ENCODE measurements around the gene STON2.

STON2 gene

GRCh38 chr14:81331229-81332021 is 68.7 kb downstream of the STON2 start:
- no peak for TF ChIP-seq CTCF (IDR thresholded peaks at IDR 0.05; ENCODE audit: insufficient read depth, low read length, poor library complexity, severe bottlenecking)
- no peaks in the 10 kb centered on the region; the same call in 1 of the 2 replicates for H3K27me3 ChIP-seq (replicated peaks; ENCODE audit: control insufficient read depth, insufficient read depth, low read length)
- H3K4me3 ChIP-seq (replicated peaks; ENCODE audit: low read depth, low read length) = no peak overlapping the region
- no peaks in the 10 kb centered on the region for H3K36me3 ChIP-seq (ENCODE audit: control insufficient read depth, insufficient read depth, low read length)
- no peak for DNase-seq (ENCODE audit: extremely low read depth, insufficient read length)

- no peak overlapping the region for H3K4me3 ChIP-seq (replicated peaks; ENCODE audit: low read depth, low read length)
- H3K27me3 ChIP-seq (replicated peaks; ENCODE audit: control insufficient read depth, insufficient read depth, low read length) = no peaks in the 10 kb centered on the region; the same call in 1 of the 2 replicates
- no peak for DNase-seq (ENCODE audit: extremely low read depth, insufficient read length)
- TF ChIP-seq CTCF (IDR thresholded peaks at IDR 0.05; ENCODE audit: insufficient read depth, low read length, poor library complexity, severe bottlenecking) = no peak
- no peaks in the 10 kb centered on the region for H3K36me3 ChIP-seq (ENCODE audit: control insufficient read depth, insufficient read depth, low read length)
Measured at GRCh38 chr14:81330619-81331122, 69.5 kb downstream of the STON2 start.

- DNase-seq (ENCODE audit: extremely low read depth, insufficient read length) = no peak
- no peaks in the 10 kb centered on the region; the same call in 1 of the 2 replicates for H3K27me3 ChIP-seq (replicated peaks; ENCODE audit: control insufficient read depth, insufficient read depth, low read length)
- H3K36me3 ChIP-seq (ENCODE audit: control insufficient read depth, insufficient read depth, low read length) = no peaks in the 10 kb centered on the region
- no peak for TF ChIP-seq CTCF (IDR thresholded peaks at IDR 0.05; ENCODE audit: insufficient read depth, low read length, poor library complexity, severe bottlenecking)
- H3K4me3 ChIP-seq (replicated peaks; ENCODE audit: low read depth, low read length) = no peak overlapping the region
Measured at GRCh38 chr14:81329640-81330381, 70.3 kb downstream of the STON2 start.

GRCh38 chr14:81326451-81326850 is 73.7 kb downstream of the STON2 start:
- no peaks in the 10 kb centered on the region for H3K36me3 ChIP-seq (ENCODE audit: control insufficient read depth, insufficient read depth, low read length)
- no peak for TF ChIP-seq CTCF (IDR thresholded peaks at IDR 0.05; ENCODE audit: insufficient read depth, low read length, poor library complexity, severe bottlenecking)
- no peak overlapping the region for H3K4me3 ChIP-seq (replicated peaks; ENCODE audit: low read depth, low read length)
- no peak for DNase-seq (ENCODE audit: extremely low read depth, insufficient read length)
- no peaks in the 10 kb centered on the region for H3K27me3 ChIP-seq (replicated peaks; ENCODE audit: control insufficient read depth, insufficient read depth, low read length)

- no peak for TF ChIP-seq CTCF (IDR thresholded peaks at IDR 0.05; ENCODE audit: insufficient read depth, low read length, poor library complexity, severe bottlenecking)
- no peaks in the 10 kb centered on the region for H3K36me3 ChIP-seq (ENCODE audit: control insufficient read depth, insufficient read depth, low read length)
- no peak overlapping the region for H3K4me3 ChIP-seq (replicated peaks; ENCODE audit: low read depth, low read length)
- H3K27me3 ChIP-seq (replicated peaks; ENCODE audit: control insufficient read depth, insufficient read depth, low read length) = no peaks in the 10 kb centered on the region
- no peak for DNase-seq (ENCODE audit: extremely low read depth, insufficient read length)
Measured at GRCh38 chr14:81324011-81324410, 76.1 kb downstream of the STON2 start.

Data from GM06990 (cell line).